BLaER1 treated with 17β-estradiol and CSF1 and Interleukin-3, amounts not matched to agents 10 nM and 100 nM (cell line): ENCODE results near the gene PPP1R9A.

Experiments
- H3K27ac ChIP-seq, 11 experiments: shearing (Covaris generic); formaldehyde crosslinking; 2 replicates each; pipeline ENCODE4 v1.8.1; 2022
- H3K27me3 ChIP-seq, 11 experiments: shearing (Covaris generic); formaldehyde crosslinking; 2 replicates each; pipeline ENCODE4 v1.8.1; 2022
- H3K36me3 ChIP-seq, 11 experiments: shearing (Covaris generic); formaldehyde crosslinking; 2 replicates each; pipeline ENCODE4 v1.8.1; 2022
- H3K4me1 ChIP-seq, 10 experiments: shearing (Covaris generic); formaldehyde crosslinking; 2 replicates each; pipeline ENCODE4 v1.8.1; 2022
- H3K4me2 ChIP-seq, 11 experiments: shearing (Covaris generic); formaldehyde crosslinking; 2 replicates each; pipeline ENCODE4 v1.8.1; 2022
- H3K4me3 ChIP-seq, 10 experiments: shearing (Covaris generic); formaldehyde crosslinking; 2 replicates each; pipeline ENCODE4 v1.8.1; 2022
- H3K9ac ChIP-seq, 11 experiments: shearing (Covaris generic); formaldehyde crosslinking; 2 replicates each; pipeline ENCODE4 v1.8.1; 2022
- H3K9me3 ChIP-seq, 11 experiments: shearing (Covaris generic); formaldehyde crosslinking; replicated peaks in 1 of 11; 2 replicates each; pipeline ENCODE4 v1.8.1; 2022
- H4K20me1 ChIP-seq, 11 experiments: shearing (Covaris generic); formaldehyde crosslinking; 2 replicates each; pipeline ENCODE4 v1.8.1; 2022
- Cebpa-rat ChIP-seq, 11 experiments: shearing (Covaris generic); IDR thresholded peaks; 2 replicates each; pipeline ENCODE4 v1.8.1; 2022

Gene PPP1R9A

GRCh38 chr7:95045236-95045923 is 138.0 kb downstream of the PPP1R9A start:
- Histone ChIP-seq H4K20me1 (no peaks in the 10 kb centered on the region), H3K9ac (no peak overlapping the region), H3K4me2 (no peak overlapping the region), H3K27ac (no peak overlapping the region), H3K36me3 (no peaks in the 10 kb centered on the region), H3K27me3 (no peaks in the 10 kb centered on the region), H3K4me3 (no peak overlapping the region), H3K9me3 (no peaks in the 10 kb centered on the region), H3K4me1 (peaks cover 0 to 6% (median 0%) of the 10 kb centered on the region in 10 experiments; a peak in 1 of 20 replicates)
- TF ChIP-seq Cebpa-rat (IDR thresholded peaks at IDR 0.05) = no peak

- Histone ChIP-seq H3K4me2 (peak overlapping the region in 2 of 11 experiments; percentile 10 to 24; a peak in 1 of 22 replicates), H3K27ac (no peak overlapping the region), H4K20me1 (no peaks in the 10 kb centered on the region), H3K9ac (no peak overlapping the region), H3K4me1 (peaks cover 0 to 6% (median 0%) of the 10 kb centered on the region in 10 experiments; a peak in 1 of 20 replicates), H3K36me3 (no peaks in the 10 kb centered on the region), H3K27me3 (no peaks in the 10 kb centered on the region), H3K9me3 (no peaks in the 10 kb centered on the region), H3K4me3 (no peak overlapping the region)
- no peak for TF ChIP-seq Cebpa-rat (IDR thresholded peaks at IDR 0.05)
These were observed 139.3 kb downstream of the PPP1R9A start for GRCh38 chr7:95046494-95047240.

GRCh38 chr7:95047291-95047690 is 139.9 kb downstream of the PPP1R9A start:
- no peak overlapping the region for H3K4me3 ChIP-seq
- no peaks in the 10 kb centered on the region for H4K20me1 ChIP-seq
- H3K27ac ChIP-seq = no peak overlapping the region
- no peak for TF ChIP-seq Cebpa-rat (IDR thresholded peaks at IDR 0.05)
- H3K9me3 ChIP-seq = no peaks in the 10 kb centered on the region
- H3K9ac ChIP-seq = no peak overlapping the region
- H3K36me3 ChIP-seq = no peaks in the 10 kb centered on the region
- H3K4me1 ChIP-seq = peaks cover 0 to 6% (median 0%) of the 10 kb centered on the region in 10 experiments; a peak in 1 of 20 replicates
- no peak overlapping the region for H3K4me2 ChIP-seq
- H3K27me3 ChIP-seq = no peaks in the 10 kb centered on the region

GRCh38 chr7:95052566-95053094 is 145.2 kb downstream of the PPP1R9A start:
- H3K4me2 ChIP-seq = no peak overlapping the region
- TF ChIP-seq Cebpa-rat (IDR thresholded peaks at IDR 0.05) = no peak
- no peak overlapping the region for H3K27ac ChIP-seq
- no peak overlapping the region for H3K4me3 ChIP-seq
- no peaks in the 10 kb centered on the region for H3K36me3 ChIP-seq
- H4K20me1 ChIP-seq = no peaks in the 10 kb centered on the region
- no peak overlapping the region for H3K9ac ChIP-seq
- no peaks in the 10 kb centered on the region for H3K4me1 ChIP-seq
- no peaks in the 10 kb centered on the region for H3K27me3 ChIP-seq
- H3K9me3 ChIP-seq = no peaks in the 10 kb centered on the region

GRCh38 chr7:95054386-95054785 is 147.0 kb downstream of the PPP1R9A start:
- Histone ChIP-seq H3K4me2 (no peak overlapping the region), H3K27ac (no peak overlapping the region), H3K27me3 (no peaks in the 10 kb centered on the region), H3K4me3 (no peak overlapping the region), H4K20me1 (no peaks in the 10 kb centered on the region), H3K9ac (no peak overlapping the region), H3K9me3 (no peaks in the 10 kb centered on the region), H3K36me3 (no peaks in the 10 kb centered on the region), H3K4me1 (no peaks in the 10 kb centered on the region)
- no peak for TF ChIP-seq Cebpa-rat (IDR thresholded peaks at IDR 0.05)

- no peaks in the 10 kb centered on the region for H4K20me1 ChIP-seq
These were observed 147.9 kb downstream of the PPP1R9A start for GRCh38 chr7:95055295-95055694.

GRCh38 chr7:95056107-95056739 is 148.8 kb downstream of the PPP1R9A start:
- Histone ChIP-seq H3K27ac (no peak overlapping the region), H3K9ac (no peak overlapping the region), H3K4me1 (no peaks in the 10 kb centered on the region), H3K36me3 (no peaks in the 10 kb centered on the region), H3K27me3 (no peaks in the 10 kb centered on the region), H3K4me3 (no peak overlapping the region), H3K9me3 (no peaks in the 10 kb centered on the region), H4K20me1 (no peaks in the 10 kb centered on the region), H3K4me2 (no peak overlapping the region)
- no peak for TF ChIP-seq Cebpa-rat (IDR thresholded peaks at IDR 0.05)

More at GRCh38 chr7:95055295-95055694, 147.9 kb downstream of the PPP1R9A start:
- Histone ChIP-seq H3K27ac (no peak overlapping the region), H3K4me3 (no peak overlapping the region), H3K36me3 (no peaks in the 10 kb centered on the region), H3K9me3 (no peaks in the 10 kb centered on the region), H3K27me3 (no peaks in the 10 kb centered on the region), H3K4me1 (no peaks in the 10 kb centered on the region), H3K4me2 (no peak overlapping the region), H3K9ac (no peak overlapping the region)
- TF ChIP-seq Cebpa-rat (IDR thresholded peaks at IDR 0.05) = no peak

GRCh38 chr7:95056901-95057300 is 149.5 kb downstream of the PPP1R9A start:
- Histone ChIP-seq H3K4me1 (no peaks in the 10 kb centered on the region), H3K4me2 (no peak overlapping the region), H3K9me3 (no peaks in the 10 kb centered on the region), H4K20me1 (no peaks in the 10 kb centered on the region), H3K9ac (no peak overlapping the region), H3K27ac (no peak overlapping the region), H3K4me3 (no peak overlapping the region), H3K27me3 (no peaks in the 10 kb centered on the region), H3K36me3 (no peaks in the 10 kb centered on the region)
- TF ChIP-seq Cebpa-rat (IDR thresholded peaks at IDR 0.05) = no peak

GRCh38 chr7:95059842-95060313 is 152.5 kb downstream of the PPP1R9A start:
- no peaks in the 10 kb centered on the region for H3K27me3 ChIP-seq

More at GRCh38 chr7:95059842-95060313, 152.5 kb downstream of the PPP1R9A start:
- no peaks in the 10 kb centered on the region for H4K20me1 ChIP-seq
- no peak overlapping the region for H3K4me2 ChIP-seq
- no peak for TF ChIP-seq Cebpa-rat (IDR thresholded peaks at IDR 0.05)
- no peaks in the 10 kb centered on the region for H3K4me1 ChIP-seq
- H3K27ac ChIP-seq = no peak overlapping the region
- H3K9me3 ChIP-seq = no peaks in the 10 kb centered on the region
- H3K4me3 ChIP-seq = no peak overlapping the region
- no peaks in the 10 kb centered on the region for H3K36me3 ChIP-seq
- no peak overlapping the region for H3K9ac ChIP-seq
